Epithelial cell of esophagus (primary cell): Measurements from ENCODE around the gene CNOT2.

Source experiments
- DNase-seq: peaks from one replicate; pipeline ENCODE4 v3.0.0; 2010; ENCODE audit warnings: low read depth
- H3K4me3 ChIP-seq: 2 replicates; pipeline ENCODE4 v1.5.1; 2011; ENCODE audit warnings: mild to moderate bottlenecking, low read length, control low read depth
- TF ChIP-seq, protein P1 (sequence below): IDR thresholded peaks from 2 replicates; pipeline ENCODE4 v1.5.1; 2011; ENCODE audit warnings: low read depth, mild to moderate bottlenecking, low read length, control low read depth, inconsistent platforms; ENCODE audit not compliant: insufficient read depth; ENCODE audit errors: missing control alignments

The CNOT2 gene

DNA sequence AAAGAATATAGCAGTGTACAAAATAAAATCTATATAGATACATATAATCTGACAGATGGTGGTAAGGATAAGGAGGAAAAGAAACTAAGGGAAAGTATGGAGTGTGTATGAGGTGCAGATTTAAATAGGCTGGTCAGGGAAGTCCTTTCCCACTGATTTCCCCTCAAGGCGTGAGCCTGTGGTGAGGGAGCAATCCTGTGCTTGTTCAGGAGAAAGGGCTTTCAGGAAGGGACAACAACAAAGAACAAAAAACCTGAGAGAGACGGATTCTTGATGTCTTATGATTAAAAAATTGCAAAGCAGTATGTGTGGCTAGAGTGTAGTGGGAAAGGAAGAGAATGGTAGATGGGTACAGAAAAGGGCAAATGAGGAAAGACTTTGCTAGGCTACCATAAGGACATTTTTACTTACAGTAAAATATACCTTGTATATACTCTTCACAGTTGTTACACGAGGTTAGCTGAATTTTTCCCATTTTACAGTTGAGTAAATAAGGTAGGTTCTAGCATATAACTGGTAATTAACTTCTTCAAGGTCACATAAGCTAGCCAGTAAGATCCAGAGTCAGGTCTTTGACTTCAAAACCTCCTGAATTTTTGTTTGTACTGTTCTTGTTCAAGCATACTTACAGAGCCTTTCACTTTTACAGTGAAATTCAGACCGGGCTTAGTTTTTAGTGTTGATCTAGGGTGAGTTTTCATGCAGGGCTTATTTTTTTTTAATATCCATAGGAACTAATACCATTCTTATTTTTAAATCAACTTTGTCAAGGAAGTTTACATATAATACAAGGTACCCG, 15.6 kb downstream of the CNOT2 start:
- peak; percentile 30 for DNase-seq
- TF ChIP-seq, protein P1, sequence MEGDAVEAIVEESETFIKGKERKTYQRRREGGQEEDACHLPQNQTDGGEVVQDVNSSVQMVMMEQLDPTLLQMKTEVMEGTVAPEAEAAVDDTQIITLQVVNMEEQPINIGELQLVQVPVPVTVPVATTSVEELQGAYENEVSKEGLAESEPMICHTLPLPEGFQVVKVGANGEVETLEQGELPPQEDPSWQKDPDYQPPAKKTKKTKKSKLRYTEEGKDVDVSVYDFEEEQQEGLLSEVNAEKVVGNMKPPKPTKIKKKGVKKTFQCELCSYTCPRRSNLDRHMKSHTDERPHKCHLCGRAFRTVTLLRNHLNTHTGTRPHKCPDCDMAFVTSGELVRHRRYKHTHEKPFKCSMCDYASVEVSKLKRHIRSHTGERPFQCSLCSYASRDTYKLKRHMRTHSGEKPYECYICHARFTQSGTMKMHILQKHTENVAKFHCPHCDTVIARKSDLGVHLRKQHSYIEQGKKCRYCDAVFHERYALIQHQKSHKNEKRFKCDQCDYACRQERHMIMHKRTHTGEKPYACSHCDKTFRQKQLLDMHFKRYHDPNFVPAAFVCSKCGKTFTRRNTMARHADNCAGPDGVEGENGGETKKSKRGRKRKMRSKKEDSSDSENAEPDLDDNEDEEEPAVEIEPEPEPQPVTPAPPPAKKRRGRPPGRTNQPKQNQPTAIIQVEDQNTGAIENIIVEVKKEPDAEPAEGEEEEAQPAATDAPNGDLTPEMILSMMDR = no peak
- H3K4me3 ChIP-seq = no peak overlapping the region

DNA sequence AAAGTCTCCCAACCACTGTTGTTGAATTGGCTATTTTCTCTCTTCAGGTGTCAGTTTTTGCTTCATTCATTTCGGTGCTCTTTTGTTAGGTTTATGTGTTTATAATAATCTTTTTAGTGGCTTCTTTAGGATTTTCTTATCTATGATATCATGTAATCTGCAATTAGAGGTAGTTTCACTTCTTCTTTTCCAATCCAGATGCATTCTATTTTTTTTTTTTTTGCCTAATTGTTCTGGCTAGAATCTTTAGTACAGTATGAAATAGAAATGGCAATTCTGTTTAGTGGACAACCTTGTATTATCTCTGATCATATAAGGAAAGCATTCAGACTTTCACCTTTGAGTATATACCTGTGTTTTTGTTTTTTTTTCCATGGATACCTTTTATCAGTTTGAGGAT, 17.4 kb downstream of the CNOT2 start:
- H3K4me3 ChIP-seq = no peak overlapping the region
- TF ChIP-seq, protein P1 = no peak

DNA sequence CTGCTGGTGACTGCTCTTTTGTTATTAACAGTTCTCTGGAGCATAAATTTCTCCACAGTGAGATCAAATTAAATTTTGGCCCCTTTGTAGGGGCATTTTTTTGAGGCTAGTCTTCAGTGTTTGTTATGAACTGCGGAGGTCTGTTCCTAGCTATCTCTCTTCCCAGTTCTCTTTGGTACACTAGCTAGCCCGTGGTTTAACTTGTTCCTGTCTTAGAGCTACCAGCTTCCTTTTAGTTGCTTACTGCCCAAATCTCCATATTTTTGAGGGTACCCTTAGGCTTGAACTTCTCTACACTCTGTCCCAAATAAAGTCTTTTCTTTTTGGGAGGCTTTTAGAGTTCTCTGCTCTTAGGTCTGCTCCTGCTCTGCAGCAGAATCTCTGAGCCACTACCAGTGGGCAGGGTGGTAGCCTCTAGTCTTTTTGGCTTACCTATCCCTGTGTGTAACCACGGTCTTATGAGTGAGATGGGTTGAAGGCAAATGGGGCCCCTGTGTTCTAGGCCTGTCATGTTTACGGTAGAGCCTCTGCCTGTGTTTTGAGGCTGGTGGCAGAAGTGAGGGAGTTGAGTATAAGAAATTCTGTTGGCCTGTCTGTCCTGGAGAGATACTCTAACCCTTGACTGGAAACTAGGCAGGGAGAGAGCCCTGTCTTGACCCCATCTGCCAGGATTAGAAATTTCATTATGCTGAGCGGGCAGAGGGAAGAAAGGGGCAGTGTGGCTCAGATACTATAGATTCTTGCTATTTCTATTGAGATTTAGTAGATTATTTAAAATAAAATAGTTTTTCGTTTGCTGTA, 21.0 kb downstream of the CNOT2 start:
- no peak overlapping the region for H3K4me3 ChIP-seq
- DNase-seq = no peak
- TF ChIP-seq, protein P1 = no peak

More for the DNA sequence above, 17.4 kb downstream of the CNOT2 start:
- DNase-seq = no peak

DNA sequence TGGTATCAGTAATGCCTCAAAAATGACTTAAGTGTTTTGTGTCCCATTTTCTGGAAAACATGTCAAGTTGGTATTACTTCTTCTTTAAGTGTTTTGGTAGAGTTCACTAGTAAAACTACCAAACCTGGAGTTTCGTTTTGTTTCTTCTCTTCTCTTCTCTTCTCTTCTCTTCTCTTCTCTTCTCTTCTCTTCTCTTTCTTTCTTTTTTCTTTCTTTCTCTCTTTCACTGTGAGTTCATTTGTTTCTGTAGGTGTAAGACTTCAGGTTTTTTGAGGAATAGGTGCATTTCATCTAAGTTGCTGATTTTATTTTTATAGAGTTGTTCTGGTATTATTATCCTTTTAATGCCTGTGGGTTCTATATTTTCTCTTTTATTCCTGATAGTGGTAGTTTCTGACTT, 21.9 kb downstream of the CNOT2 start:
- DNase-seq = no peak
- H3K4me3 ChIP-seq = no peak overlapping the region
- TF ChIP-seq, protein P1 = no peak

DNA sequence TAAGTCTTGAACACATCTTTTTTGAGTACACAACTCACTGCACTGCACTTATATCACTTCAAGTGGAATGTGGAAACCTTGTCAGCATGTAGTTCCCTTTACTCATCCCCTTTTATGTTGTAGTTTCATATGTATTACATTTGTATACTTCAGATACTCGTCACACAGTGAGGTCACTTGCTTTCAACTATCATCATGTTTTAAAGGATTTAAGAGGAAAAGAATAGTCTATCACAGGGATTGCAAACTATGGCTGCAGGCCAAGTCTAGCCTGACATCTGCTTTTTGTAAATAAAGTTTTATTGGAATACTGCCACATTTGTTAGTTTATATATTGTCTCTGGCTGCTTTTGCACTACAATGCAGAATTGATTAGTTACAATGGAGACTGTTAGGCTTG, 24.3 kb downstream of the CNOT2 start:
- DNase-seq = peak; percentile 11
- H3K4me3 ChIP-seq = no peak overlapping the region
- TF ChIP-seq, protein P1 = no peak

DNA sequence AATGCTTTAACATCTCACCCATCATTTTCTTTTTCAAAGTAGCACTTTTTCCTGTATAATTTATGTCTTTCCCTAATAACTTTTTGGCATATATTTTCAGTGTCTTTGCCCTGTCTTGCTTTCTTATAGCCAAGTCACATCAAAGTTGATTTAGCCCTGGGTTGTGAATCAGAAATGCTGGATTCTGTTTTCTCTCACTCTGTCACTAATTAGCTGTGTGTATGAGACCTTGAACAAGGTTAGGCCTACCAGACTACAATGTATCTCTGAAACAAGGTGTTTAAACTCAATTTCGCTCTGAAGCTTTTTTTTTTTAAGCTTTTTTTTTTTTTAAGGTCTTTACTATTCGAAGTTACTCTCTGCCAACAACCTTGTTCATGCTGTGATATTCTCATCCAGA, 25.7 kb downstream of the CNOT2 start:
- TF ChIP-seq, protein P1 = no peak
- DNase-seq = no peak
- no peak overlapping the region for H3K4me3 ChIP-seq
